GM04504 (cell line): Measurements from ENCODE around the gene MACF1.
"Not testable (repeated sequence)": the region's sequence is repeated elsewhere in the genome, so short reads cannot be mapped to it uniquely, and the experiment has no call there.

Experiments used
- DNase-seq: peaks from one replicate; pipeline ENCODE4 v3.0.0-alpha.2; 2012; ENCODE audit warnings: low read depth

Gene MACF1

DNA sequence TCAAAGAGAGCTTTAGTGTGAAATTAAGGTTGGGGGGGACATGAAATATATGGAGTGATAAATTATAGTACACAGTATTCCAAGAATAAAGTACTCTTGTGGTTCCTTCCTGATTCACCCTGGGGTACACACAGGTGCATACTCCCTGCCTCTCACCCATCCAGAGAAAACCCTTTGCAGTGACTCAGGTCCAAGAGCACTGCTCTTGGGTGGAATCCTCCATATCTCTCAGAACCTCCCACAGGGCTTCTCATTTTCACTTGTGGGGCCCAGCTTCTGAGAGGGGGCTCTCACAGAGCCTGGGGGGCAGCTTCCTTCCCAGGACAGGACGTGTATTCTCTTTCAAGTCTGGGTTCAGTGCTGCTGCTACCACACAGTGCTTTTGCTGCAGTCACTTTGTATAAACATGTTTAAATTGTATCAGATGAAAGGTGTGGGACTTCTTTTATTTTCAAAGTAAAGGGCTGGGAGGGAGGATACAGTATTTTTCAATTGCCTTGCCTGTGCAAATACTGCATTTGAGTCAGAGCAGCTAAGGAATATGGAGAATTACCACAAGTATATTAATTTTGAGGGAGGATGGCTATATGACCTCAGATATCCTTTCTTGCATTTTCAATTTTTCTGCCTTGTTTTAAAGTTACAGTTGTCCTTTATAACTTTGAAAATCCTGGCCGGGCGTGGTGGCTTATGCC lies 262.1 kb downstream of the MACF1 start:
- no peak for DNase-seq

DNA sequence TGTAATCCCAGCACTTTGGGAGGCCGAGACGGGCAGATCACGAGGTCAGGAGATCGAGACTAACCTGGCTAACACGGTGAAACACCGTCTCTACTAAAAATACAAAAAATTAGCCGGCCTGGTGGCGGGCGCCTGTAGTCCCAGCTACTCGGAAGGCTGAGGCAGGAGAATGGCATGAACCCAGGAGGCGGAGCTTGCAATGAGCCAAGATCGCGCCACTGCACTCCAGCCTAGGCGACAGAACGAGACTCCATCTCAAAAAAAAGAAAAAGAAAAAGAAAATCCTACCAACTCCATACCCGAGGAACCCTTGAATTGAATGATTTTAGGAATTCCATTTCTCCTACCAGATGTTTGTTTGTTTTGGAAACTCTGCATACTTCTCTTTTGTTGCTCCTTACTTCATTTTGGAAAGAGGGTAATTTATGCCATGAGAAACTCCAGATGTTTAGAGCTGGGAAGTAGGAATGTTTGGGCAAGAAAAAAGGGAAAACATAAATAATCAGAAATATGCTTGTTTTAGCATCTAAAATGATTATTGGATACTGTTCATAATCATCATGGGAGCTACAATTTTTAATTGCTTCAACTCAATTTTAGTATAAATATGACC lies 262.7 kb downstream of the MACF1 start:
- not testable (repeated sequence) for DNase-seq

- DNase-seq: no peak
Observed at GRCh38 chr1:39469150-39469549, 264.7 kb downstream of the MACF1 start.

- no peak for DNase-seq
Observed at GRCh38 chr1:39470040-39470439, 265.5 kb downstream of the MACF1 start.

- DNase-seq: no peak
Observed at GRCh38 chr1:39472826-39473225, 268.3 kb downstream of the MACF1 start.

DNA sequence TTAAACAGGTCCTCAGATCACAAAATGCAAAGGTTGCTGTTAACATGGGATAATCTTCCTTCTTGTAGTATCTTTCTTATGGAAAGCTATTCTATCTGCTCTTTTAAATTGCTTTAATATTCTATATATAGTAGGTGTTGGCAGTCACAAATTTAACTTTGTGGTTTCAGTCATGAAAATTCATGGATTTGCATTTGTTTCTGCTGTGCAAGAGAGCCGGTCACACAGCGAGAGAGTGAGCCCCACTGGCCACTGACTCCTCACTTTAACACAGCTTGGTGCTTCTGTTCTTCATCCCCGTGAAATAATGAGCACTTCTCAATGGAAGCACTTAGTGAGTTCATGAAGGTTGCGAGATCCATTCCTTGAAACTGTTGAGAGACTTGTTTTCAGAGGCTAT lies 268.8 kb downstream of the MACF1 start:
- no peak for DNase-seq

DNA sequence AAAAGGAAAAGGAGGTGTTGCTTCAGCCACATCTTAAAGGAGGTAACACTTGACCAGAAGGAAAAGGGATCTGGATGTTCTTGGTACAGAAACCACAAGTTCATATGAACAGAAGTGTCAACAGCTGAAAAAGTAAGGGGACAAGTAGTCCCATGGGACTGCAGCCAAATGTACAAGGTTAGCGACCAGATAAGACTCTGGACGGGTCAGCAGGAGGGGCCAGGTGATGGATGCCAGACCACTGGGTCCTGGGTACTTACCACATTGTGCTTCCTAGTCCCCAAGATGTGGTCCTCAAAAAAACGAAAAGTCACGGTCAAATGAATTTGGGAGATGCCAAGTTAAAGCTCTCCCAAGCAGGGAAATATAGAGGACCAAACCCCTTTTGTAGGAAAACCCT lies 270.3 kb downstream of the MACF1 start:
- no peak for DNase-seq

GRCh38 chr1:39475551-39475950 lies 271.1 kb downstream of the MACF1 start:
- not testable (repeated sequence) for DNase-seq

DNA sequence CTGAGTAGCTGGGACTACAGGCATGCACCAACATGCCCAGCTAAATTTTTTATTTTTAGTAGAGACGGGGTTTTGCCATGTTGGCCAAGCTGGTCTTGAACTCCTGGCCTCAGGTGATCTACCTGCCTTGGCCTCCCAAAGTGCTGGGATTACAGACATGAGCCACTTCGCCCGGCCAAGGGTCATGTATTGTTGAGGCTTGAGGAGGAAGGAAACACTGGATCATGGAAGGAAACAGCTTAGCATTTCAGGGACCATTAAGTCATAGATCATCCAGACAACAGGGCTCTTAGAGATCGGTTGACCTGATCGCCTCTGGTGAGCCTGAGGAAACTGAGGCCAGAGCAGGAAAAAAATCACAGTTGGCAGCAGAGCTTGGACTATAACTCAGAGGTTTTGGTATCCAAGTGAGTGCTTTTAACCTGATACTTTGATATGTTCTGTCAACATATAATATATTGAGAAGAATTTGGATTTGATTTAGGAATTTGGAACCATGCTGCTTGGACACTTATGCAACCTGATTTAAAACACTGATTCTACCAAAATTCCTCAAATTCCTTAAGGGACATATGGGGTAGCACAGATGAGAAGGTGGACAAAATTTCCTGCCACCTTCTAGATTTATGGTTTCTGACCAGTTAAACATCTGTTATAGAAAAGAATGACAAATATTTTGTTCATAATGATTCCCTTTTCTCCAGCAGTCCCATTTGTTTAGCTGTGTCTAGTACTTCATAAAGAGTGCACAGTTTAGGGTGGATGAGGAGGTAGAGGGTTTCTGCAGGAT lies 273.8 kb downstream of the MACF1 start:
- DNase-seq: no peak

DNA sequence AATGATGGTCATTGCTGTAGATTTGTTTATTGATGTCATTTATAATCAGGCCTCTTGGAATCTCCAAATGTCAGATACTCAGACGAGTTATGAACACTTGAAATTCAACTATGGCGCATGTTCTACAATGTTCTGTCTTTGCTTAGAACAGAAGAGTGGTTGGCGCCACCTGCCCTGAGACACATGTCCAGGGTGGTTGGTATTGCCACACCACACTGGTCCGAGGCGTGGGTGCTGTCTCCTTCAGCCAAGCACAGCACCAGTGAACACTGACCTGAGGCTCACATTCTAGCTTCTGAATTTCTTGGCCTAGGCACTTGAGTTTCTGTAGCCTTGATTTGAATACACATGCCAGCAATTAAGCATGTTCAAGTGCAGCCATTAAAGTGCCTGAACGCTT lies 276.8 kb downstream of the MACF1 start:
- DNase-seq: no peak

DNA sequence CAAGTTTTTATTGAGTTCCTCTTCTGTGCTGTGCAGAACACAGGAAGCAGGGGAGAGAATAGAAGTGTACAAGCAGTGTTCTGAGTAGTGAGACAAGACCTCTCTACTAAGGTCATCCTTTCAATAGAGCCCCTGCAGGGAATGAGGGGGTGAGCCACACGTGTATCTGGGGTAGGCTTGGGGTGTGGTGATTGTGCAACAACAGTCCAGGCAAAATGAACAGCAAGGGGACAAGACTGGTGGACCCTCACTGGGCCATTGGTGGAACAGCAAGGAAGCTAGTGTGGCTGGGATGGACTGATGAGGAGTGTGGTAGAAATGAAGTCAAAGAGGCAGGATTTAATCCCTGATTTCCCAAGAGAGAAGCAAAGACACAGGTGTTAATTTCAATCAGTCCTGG lies 278.8 kb downstream of the MACF1 start:
- DNase-seq: no peak

GRCh38 chr1:39484564-39484963 lies 280.1 kb downstream of the MACF1 start:
- DNase-seq: no peak

- no peak for DNase-seq
Observed at GRCh38 chr1:39485046-39485803, 280.7 kb downstream of the MACF1 start.

DNA sequence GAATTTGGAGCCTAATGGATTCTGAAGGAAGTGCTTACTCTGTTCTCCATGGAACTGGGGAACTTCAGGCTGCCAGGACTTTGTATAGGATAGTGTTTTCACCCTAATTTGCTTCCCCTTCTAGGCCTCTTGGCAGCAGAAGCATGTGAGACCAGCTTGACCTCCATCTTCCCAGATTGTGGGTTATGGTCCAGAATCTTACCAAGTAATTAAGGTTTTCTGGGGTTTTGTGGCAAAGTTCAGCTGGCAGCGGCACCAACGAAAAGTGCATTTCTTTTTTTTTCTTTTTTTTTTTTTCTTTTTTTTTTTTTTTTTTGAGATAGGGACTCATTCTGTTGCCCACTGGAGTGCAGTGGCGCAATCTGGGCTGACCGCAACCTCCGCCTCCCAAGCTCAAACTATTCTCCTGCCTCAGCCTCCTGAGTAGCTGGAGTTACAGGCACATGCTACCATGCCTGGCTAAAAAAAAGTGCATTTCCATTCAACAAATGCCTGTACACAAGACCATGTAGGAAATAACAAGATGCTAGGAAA lies 283.6 kb downstream of the MACF1 start:
- no peak for DNase-seq

GRCh38 chr1:39488793-39489566 lies 284.5 kb downstream of the MACF1 start:
- DNase-seq: no peak

GRCh38 chr1:39489567-39490239 lies 285.2 kb downstream of the MACF1 start:
- no peak for DNase-seq

DNA sequence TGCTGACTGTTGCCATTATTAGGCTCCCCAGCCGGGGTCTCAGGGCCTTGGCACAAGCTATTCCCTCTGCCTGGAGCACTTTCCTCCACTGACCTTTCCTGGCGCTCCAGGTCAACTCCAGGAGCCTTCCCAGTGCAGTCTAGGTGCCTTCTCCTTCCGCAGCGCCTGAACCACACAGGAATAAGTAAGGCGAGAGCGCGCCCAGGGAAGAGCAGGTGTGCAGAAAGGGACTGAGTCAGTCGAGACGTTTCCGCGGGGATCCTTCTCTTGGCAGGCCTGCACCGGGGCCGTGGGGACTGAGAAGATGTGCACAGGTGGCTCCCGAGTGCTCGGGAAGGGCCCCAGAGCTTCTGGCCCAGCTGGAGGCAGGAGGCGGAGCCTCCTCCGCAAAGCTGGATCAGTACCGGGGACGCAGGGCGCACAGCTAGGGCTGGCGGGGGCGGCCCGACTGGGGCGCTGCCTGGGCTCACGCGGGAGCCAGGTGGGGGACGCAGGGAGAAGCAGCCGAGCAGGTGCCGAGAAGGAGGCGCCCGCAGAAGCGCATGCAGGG lies 286.2 kb downstream of the MACF1 start:
- DNase-seq: no peak

DNA sequence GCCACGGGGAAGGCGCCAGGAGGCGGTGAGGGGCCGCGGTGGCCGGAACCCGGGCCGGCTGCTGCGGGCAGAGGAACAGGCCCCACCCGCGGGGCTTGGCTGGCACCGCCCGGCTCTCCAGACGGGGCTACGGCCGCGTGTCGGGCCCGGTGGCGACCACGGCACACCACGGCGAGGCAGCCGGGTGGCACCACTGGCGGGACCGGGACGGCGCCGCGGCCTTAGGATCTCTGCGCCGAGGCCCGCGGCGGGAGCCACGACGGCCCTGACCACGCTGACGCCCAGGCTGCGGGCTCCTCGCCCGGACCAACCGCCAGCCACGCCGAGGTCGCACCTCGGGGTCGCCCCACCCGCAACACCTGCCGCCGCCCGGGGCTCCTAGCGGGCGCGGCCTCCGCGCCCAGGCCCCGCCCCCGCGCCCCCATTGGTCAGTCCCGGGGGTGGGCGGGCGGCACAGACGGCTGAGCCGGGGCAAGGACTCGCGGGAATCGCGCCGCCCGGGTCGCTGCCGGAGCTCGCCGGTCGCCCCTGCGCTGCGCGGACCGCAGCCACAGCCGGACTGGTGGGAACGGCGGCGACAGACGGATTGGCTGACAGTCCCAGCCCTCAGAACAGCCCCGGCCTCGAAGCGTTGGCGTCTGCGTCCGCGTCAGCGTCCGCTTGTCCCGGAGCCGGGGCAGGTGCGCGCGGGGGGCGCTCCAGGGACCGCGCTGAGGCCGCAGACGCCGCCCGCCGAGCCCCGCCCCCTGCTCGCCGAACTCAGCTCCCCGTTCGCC lies 286.8 kb downstream of the MACF1 start, which contains the start of gene BMP8A:
TSS of gene BMP8A (plus strand) at position 491 of the 776 bp plus-strand sequence. CDS start 356 bp downstream, outside the sequence.
- DNase-seq: no peak
